Measurements from ENCODE around the gene MCEE. TPM values are rescaled to one million over a fixed set of nuclear protein-coding genes. Genes with fewer than 3 reads are reported as not detected.

MCEE gene
- total RNA-seq, 1 experiment from 2014 or later: 16.2 TPM

GRCh38 chr2:71082402-71083252 is 47.4 kb downstream of the MCEE start:
- Mint-ChIP-seq H3K36me3 (ENCODE audit: insufficient read depth, unreplicated experiment) (peaks cover 3% of the 10 kb centered on the region), H3K4me3 (ENCODE audit: low read depth, unreplicated experiment) (no peak overlapping the region), H3K4me1 (ENCODE audit: low read depth, unreplicated experiment) (no peaks in the 10 kb centered on the region), H3K9me3 (ENCODE audit: low read depth, unreplicated experiment) (no peaks in the 10 kb centered on the region), H3K27ac (ENCODE audit: unreplicated experiment) (no peak overlapping the region), H3K27me3 (ENCODE audit: unreplicated experiment) (peaks cover 28% of the 10 kb centered on the region)
- BruUV-seq (replicated peaks): TSS peak; percentile 9
- TF ChIP-seq, protein P1, sequence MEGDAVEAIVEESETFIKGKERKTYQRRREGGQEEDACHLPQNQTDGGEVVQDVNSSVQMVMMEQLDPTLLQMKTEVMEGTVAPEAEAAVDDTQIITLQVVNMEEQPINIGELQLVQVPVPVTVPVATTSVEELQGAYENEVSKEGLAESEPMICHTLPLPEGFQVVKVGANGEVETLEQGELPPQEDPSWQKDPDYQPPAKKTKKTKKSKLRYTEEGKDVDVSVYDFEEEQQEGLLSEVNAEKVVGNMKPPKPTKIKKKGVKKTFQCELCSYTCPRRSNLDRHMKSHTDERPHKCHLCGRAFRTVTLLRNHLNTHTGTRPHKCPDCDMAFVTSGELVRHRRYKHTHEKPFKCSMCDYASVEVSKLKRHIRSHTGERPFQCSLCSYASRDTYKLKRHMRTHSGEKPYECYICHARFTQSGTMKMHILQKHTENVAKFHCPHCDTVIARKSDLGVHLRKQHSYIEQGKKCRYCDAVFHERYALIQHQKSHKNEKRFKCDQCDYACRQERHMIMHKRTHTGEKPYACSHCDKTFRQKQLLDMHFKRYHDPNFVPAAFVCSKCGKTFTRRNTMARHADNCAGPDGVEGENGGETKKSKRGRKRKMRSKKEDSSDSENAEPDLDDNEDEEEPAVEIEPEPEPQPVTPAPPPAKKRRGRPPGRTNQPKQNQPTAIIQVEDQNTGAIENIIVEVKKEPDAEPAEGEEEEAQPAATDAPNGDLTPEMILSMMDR (IDR thresholded peaks at IDR 0.05; ENCODE audit: unreplicated experiment): no peak
- CTCF ChIA-PET: interaction anchor here (0.6 to 1.6 kb wide), 2 partner anchors 9 to 11 kb away, joined by 3 read pairs; no protein-coding TSS in a partner anchor
- DNase-seq: no peak
- intact Hi-C loops (cut with micrococcal nuclease; ENCODE audit: unreplicated experiment): no loop called here

DNA sequence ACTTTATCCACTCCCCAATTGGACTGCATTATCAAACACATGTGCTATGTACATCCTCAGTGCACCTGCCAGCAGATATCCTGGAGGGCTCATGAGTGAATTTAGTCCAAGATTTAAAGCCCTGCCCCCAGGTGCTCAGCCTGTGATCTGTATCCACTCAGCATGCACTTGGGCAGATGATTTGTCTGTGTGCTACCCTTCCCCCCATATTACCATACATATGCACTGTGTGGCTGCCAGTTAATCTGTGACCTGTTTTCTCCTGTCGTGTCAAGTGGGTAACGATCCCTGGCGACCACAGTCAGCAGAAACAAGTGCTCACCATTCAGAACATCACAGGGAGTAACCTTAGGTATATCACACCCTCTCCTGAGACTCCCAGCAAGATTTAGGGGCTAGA is 51.4 kb downstream of the MCEE start:
- no peaks in the 10 kb centered on the region for H3K4me1 Mint-ChIP-seq (ENCODE audit: low read depth, unreplicated experiment)
- no peaks in the 10 kb centered on the region for H3K27me3 Mint-ChIP-seq (ENCODE audit: unreplicated experiment)
- BruUV-seq (replicated peaks): no TSS peak
- H3K9me3 Mint-ChIP-seq (ENCODE audit: low read depth, unreplicated experiment): no peaks in the 10 kb centered on the region
- no peak overlapping the region for H3K27ac Mint-ChIP-seq (ENCODE audit: unreplicated experiment)
- DNase-seq: no peak
- peaks cover 17% of the 10 kb centered on the region for H3K36me3 Mint-ChIP-seq (ENCODE audit: insufficient read depth, unreplicated experiment)
- H3K4me3 Mint-ChIP-seq (ENCODE audit: low read depth, unreplicated experiment): no peak overlapping the region
- CTCF ChIA-PET: no interaction called here
- intact Hi-C loops (cut with micrococcal nuclease; ENCODE audit: unreplicated experiment): no loop called here
- TF ChIP-seq, protein P1 (IDR thresholded peaks at IDR 0.05; ENCODE audit: unreplicated experiment): no peak

GRCh38 chr2:71074893-71075395 is 55.1 kb downstream of the MCEE start:
- no TSS peak for BruUV-seq (replicated peaks)
- Mint-ChIP-seq H3K27me3 (ENCODE audit: unreplicated experiment) (no peaks in the 10 kb centered on the region), H3K27ac (ENCODE audit: unreplicated experiment) (no peak overlapping the region), H3K9me3 (ENCODE audit: low read depth, unreplicated experiment) (no peaks in the 10 kb centered on the region), H3K4me3 (ENCODE audit: low read depth, unreplicated experiment) (no peak overlapping the region), H3K4me1 (ENCODE audit: low read depth, unreplicated experiment) (peaks cover 23% of the 10 kb centered on the region), H3K36me3 (ENCODE audit: insufficient read depth, unreplicated experiment) (peaks cover 18% of the 10 kb centered on the region)
- intact Hi-C loops (cut with micrococcal nuclease; ENCODE audit: unreplicated experiment): no loop called here
- DNase-seq: no peak
- CTCF ChIA-PET: interaction anchor here (0.6 kb wide), 1 partner anchor 343 kb away, joined by 4 read pairs; no protein-coding TSS in a partner anchor
- TF ChIP-seq, protein P1 (IDR thresholded peaks at IDR 0.05; ENCODE audit: unreplicated experiment): no peak

- BruUV-seq (replicated peaks): no TSS peak
- no peak overlapping the region for H3K4me3 Mint-ChIP-seq (ENCODE audit: low read depth, unreplicated experiment)
- TF ChIP-seq, protein P1 (IDR thresholded peaks at IDR 0.05; ENCODE audit: unreplicated experiment): no peak
- H3K27ac Mint-ChIP-seq (ENCODE audit: unreplicated experiment): peak overlapping the region; percentile 28
- CTCF ChIA-PET: no interaction called here
- peaks cover 31% of the 10 kb centered on the region for H3K4me1 Mint-ChIP-seq (ENCODE audit: low read depth, unreplicated experiment)
- peaks cover 27% of the 10 kb centered on the region for H3K36me3 Mint-ChIP-seq (ENCODE audit: insufficient read depth, unreplicated experiment)
- DNase-seq: no peak
- H3K27me3 Mint-ChIP-seq (ENCODE audit: unreplicated experiment): no peaks in the 10 kb centered on the region
- no peaks in the 10 kb centered on the region for H3K9me3 Mint-ChIP-seq (ENCODE audit: low read depth, unreplicated experiment)
- intact Hi-C loops (cut with micrococcal nuclease; ENCODE audit: unreplicated experiment): no loop called here
Observed at GRCh38 chr2:71073475-71073874, 56.6 kb downstream of the MCEE start.

Measured in Calu3 (cell line).